GM19043 (cell line): ENCODE data around the gene PTTG2.

ENCODE experiments used
- ATAC-seq: cut with Tn5 transposase; IDR thresholded peaks from one replicate; pipeline ENCODE4 v1.9.1; 2021; ENCODE audit warnings: low read depth; ENCODE audit not compliant: unreplicated experiment

Gene PTTG2

DNA sequence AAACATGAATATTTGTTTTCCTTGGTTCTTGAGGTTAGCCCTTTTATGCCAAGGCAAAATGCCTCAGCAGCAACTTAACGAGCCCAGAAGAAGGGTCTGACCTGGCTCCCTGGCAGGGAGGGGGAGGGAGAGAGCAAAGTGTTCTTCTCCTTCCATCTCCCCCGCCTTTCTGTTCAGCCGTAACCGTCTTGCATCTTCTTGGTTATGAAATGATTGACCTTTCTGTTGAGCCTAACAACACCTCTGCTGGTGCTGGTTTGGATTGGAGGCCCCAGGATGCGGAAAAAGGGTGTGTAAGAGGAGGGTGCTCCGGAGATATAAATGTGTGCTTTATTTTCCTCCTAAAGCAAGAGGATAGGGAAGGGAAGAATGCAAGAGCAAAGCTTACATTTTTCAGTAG is 44.7 kb downstream of the PTTG2 start:
- no peak for ATAC-seq

DNA sequence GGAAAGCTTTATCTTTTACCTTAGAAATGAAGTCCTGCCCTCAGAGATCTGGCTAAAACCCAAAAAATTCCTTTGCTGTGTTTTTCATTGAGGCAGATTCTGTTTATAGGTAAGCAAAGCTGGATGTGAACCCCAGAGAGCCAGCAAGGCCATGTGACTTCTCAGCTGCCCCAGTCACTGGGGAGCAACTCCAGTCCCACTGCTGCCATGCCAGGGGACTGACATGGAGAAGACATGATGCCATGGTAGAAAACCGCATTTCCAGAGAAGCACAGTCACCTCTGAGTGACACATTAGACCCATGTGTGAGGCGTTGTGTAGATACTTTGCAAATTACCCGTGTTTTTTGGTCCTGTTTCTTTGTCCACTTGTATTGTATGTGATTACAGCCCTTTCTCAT is 45.4 kb downstream of the PTTG2 start:
- no peak for ATAC-seq

DNA sequence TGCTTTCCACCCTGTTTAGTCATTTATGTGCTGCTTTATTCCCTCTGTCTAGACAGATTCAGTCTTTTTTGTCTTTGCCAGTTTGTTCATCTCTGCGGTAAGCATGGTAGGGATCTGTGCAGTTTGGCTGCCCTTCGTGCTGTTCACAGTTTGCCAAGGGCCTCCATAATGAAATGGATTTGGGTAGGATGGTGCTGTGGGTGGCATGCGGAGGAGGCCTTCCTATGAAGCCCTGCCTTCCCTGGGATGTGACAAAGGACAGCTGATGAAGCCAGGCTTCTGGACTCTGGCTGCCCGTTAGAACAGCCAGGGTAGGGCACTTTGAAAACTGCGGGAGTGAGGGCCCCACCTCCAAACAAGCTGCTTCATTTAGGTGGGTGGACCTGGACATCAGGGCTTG is 47.4 kb downstream of the PTTG2 start:
- no peak for ATAC-seq

DNA sequence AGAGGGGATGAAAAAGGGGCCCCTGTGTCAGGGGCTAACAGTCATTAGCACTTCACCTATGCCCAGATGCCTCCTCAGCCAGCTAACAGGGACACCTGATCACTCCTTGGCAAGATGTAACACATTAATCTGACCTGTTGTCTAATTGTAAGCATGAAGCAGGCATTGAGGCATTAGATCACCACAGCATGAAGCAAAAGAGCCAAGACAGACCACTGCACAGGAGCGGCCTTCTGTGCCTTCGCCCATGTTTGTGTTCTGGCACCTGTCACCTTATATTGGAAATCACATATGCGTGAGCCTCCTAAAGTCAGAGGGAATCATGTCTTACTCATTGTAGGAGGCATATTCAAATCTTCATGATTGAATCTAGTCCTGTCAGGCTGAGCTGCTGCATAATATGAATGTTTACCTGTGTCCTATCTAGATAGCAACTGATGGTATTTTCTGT is 48.4 kb downstream of the PTTG2 start:
- ATAC-seq, result no peak

DNA sequence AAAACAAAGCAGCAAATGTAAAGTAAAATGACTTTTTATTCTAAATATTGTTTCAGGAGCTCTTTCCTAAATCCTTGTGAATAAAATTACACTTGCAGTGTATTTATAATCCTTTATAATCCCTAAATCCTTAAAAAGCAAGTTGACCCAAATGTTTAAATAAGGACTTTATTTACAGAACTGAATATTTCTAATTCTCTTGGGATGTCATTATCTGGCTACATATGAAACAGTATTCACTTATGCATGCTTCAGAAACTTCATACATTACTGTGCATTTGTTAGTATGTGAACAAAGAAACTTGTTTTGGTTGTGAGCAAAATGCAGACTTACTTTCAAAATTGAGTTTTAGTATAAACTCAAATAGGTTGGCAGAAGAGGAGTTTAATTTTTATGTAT is 49.2 kb downstream of the PTTG2 start:
- no peak for ATAC-seq

DNA sequence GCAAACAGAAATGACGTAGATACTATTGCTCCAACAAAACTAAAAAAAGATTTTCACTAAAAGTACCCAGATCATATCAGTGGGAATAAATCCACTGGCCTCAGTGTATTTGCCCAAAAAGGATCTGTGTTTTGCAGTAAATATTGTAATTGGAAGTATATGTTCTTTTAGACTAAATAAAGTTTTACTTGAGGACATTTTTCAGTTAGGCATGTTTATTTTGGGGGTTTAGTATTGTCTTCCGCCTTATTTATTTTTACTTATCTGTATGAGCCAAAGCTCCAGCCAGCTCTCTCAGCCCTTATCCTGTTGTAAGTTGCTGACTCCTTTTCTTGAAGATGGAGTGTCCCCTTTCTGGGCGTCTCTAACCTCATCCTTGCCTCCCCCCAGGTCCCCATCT is 49.8 kb downstream of the PTTG2 start:
- ATAC-seq, result no peak
